ENCODE measurements around the gene TMEM81.
A peak's percentile ranks its signal among the peaks of the same experiment; 100 is the strongest.

TMEM81 gene

DNA sequence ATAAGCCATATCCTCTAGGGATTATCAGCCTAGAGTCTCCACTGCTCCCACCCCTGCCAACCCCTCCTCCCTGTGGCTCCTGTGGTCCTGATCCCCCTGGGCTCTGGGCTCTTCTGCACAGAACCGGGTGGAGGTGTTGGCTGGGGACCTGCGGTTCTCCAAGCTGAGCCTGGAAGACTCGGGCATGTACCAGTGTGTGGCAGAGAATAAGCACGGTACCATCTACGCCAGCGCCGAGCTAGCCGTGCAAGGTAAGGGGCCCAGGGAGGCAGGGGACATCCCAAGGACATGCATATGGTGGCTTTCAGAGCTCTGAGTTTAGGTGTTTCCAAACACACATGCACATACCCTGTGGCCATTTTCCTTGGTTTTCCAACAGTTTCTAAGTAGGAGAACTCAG, 21.9 kb downstream of the TMEM81 start:
- Histone ChIP-seq H3K36me3 (ENCODE audit: insufficient read depth) (no peaks in the 10 kb centered on the region), H2AFZ (ENCODE audit: low read depth) (no peak overlapping the region)

DNA sequence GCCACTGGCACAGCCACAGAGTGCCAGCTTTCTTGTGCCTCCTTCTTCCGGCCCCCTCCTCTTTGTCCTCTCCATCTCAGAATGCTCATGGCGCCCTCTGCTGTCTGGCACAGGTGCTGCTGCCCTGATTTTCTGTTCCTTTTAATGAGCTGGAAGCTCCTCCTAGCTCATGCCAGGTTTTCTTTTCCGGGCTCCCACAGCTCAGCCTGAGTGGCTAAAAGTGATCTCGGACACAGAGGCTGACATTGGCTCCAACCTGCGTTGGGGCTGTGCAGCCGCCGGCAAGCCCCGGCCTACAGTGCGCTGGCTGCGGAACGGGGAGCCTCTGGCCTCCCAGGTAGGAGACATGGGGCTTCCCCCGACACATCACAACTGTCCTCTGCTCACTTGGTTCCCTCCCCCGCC, 22.6 kb downstream of the TMEM81 start:
- peak overlapping the region; percentile 39 for H2AFZ ChIP-seq (ENCODE audit: low read depth)
- H3K27ac ChIP-seq = no peak overlapping the region
- H4K20me1 ChIP-seq (ENCODE audit: insufficient read depth) = no peaks in the 10 kb centered on the region
- TF ChIP-seq, protein P1, sequence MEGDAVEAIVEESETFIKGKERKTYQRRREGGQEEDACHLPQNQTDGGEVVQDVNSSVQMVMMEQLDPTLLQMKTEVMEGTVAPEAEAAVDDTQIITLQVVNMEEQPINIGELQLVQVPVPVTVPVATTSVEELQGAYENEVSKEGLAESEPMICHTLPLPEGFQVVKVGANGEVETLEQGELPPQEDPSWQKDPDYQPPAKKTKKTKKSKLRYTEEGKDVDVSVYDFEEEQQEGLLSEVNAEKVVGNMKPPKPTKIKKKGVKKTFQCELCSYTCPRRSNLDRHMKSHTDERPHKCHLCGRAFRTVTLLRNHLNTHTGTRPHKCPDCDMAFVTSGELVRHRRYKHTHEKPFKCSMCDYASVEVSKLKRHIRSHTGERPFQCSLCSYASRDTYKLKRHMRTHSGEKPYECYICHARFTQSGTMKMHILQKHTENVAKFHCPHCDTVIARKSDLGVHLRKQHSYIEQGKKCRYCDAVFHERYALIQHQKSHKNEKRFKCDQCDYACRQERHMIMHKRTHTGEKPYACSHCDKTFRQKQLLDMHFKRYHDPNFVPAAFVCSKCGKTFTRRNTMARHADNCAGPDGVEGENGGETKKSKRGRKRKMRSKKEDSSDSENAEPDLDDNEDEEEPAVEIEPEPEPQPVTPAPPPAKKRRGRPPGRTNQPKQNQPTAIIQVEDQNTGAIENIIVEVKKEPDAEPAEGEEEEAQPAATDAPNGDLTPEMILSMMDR (conservative IDR thresholded peaks at IDR 0.05; ENCODE audit: low read depth, low read length) = peak; percentile 98
- H3K79me2 ChIP-seq (ENCODE audit: insufficient read depth, low read depth) = no peaks in the 10 kb centered on the region
- H3K27me3 ChIP-seq (ENCODE audit: insufficient read depth, low read depth) = peaks cover 42% of the 10 kb centered on the region
- H3K36me3 ChIP-seq (ENCODE audit: insufficient read depth) = no peaks in the 10 kb centered on the region
- H3K9ac ChIP-seq = no peak overlapping the region
- H3K4me1 ChIP-seq (ENCODE audit: low read depth, poor library complexity, severe bottlenecking) = no peaks in the 10 kb centered on the region
- H3K4me3 ChIP-seq (IDR thresholded peaks at IDR 0.05; ENCODE audit: insufficient read depth, low read depth, low read length) = no peak overlapping the region
- no peak overlapping the region; the same call in 1 of the 2 replicates for H3K4me2 ChIP-seq

More for the DNA sequence above, 21.9 kb downstream of the TMEM81 start:
- no peaks in the 10 kb centered on the region for H4K20me1 ChIP-seq (ENCODE audit: insufficient read depth)
- no peak overlapping the region for H3K4me2 ChIP-seq
- TF ChIP-seq, protein P1 (conservative IDR thresholded peaks at IDR 0.05; ENCODE audit: low read depth, low read length) = no peak
- H3K9ac ChIP-seq = no peak overlapping the region
- H3K4me1 ChIP-seq (ENCODE audit: low read depth, poor library complexity, severe bottlenecking) = no peaks in the 10 kb centered on the region
- no peaks in the 10 kb centered on the region for H3K79me2 ChIP-seq (ENCODE audit: insufficient read depth, low read depth)
- no peak overlapping the region for H3K27ac ChIP-seq
- no peak overlapping the region for H3K4me3 ChIP-seq (IDR thresholded peaks at IDR 0.05; ENCODE audit: insufficient read depth, low read depth, low read length)
- peaks cover 36% of the 10 kb centered on the region for H3K27me3 ChIP-seq (ENCODE audit: insufficient read depth, low read depth)

DNA sequence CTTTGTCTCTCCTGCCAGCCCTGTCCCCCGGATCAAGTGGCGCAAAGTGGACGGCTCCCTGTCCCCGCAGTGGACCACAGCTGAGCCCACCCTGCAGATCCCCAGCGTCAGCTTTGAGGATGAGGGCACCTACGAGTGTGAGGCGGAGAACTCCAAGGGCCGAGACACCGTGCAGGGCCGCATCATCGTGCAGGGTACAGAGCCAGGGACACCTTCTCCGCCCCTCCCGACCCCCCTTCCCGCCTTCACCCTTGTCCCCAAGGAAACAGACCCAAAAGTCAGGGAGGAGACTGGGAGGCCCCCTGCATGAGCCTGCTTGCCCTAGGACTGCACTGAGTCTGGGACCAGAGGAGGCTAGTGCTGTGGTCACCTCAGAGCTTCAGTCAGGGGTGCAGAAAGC, 23.0 kb downstream of the TMEM81 start:
- TF ChIP-seq, protein P1 (conservative IDR thresholded peaks at IDR 0.05; ENCODE audit: low read depth, low read length) = no peak
- H4K20me1 ChIP-seq (ENCODE audit: insufficient read depth) = no peaks in the 10 kb centered on the region
- H3K27me3 ChIP-seq (ENCODE audit: insufficient read depth, low read depth) = peaks cover 46% of the 10 kb centered on the region
- no peaks in the 10 kb centered on the region for H3K4me1 ChIP-seq (ENCODE audit: low read depth, poor library complexity, severe bottlenecking)
- H3K79me2 ChIP-seq (ENCODE audit: insufficient read depth, low read depth) = no peaks in the 10 kb centered on the region
- H3K9ac ChIP-seq = no peak overlapping the region
- peak overlapping the region; percentile 39 for H2AFZ ChIP-seq (ENCODE audit: low read depth)
- no peak overlapping the region for H3K4me3 ChIP-seq (IDR thresholded peaks at IDR 0.05; ENCODE audit: insufficient read depth, low read depth, low read length)
- H3K27ac ChIP-seq = no peak overlapping the region
- no peaks in the 10 kb centered on the region for H3K36me3 ChIP-seq (ENCODE audit: insufficient read depth)
- H3K4me2 ChIP-seq = no peak overlapping the region

DNA sequence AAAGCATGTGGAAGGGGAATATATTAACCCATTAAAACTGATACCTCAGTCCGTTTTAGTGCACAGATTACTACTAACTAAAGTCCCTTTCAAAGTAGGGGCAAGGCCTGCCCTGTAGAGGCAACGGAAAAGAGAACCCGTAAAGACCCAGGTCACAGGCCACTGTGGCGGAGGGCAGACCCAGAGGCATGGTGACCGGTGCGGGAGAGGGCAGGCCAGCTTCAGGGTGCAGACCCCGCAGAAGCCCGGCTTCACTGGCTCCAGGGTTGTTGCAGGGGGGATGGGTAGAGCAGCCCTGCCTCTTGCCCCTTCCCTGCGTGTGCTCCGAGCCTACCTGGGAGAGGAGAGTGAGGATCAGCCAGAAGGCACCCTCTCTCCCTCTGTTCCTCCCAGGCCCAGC, 23.5 kb downstream of the TMEM81 start:
- no peak overlapping the region for H3K9ac ChIP-seq
- no peaks in the 10 kb centered on the region for H4K20me1 ChIP-seq (ENCODE audit: insufficient read depth)
- no peaks in the 10 kb centered on the region for H3K79me2 ChIP-seq (ENCODE audit: insufficient read depth, low read depth)
- H3K4me1 ChIP-seq (ENCODE audit: low read depth, poor library complexity, severe bottlenecking) = no peaks in the 10 kb centered on the region
- H3K4me3 ChIP-seq (IDR thresholded peaks at IDR 0.05; ENCODE audit: insufficient read depth, low read depth, low read length) = no peak overlapping the region
- TF ChIP-seq, protein P1 (conservative IDR thresholded peaks at IDR 0.05; ENCODE audit: low read depth, low read length) = no peak
- no peaks in the 10 kb centered on the region for H3K36me3 ChIP-seq (ENCODE audit: insufficient read depth)
- H3K27me3 ChIP-seq (ENCODE audit: insufficient read depth, low read depth) = peaks cover 50% of the 10 kb centered on the region
- no peak overlapping the region for H2AFZ ChIP-seq (ENCODE audit: low read depth)
- no peak overlapping the region for H3K4me2 ChIP-seq
- no peak overlapping the region for H3K27ac ChIP-seq

All from KMS-11 (cell line).